IPS-18c (cell line): Measurements from ENCODE around the gene RPP38.
A peak's percentile ranks its signal among the peaks of the same experiment; 100 is the strongest.

Experiments
- H3K4me3 ChIP-seq: 2 replicates; pipeline ENCODE4 v1.7.0; 2013; ENCODE audit warnings: low read depth, mild to moderate bottlenecking, low read length, moderate library complexity; ENCODE audit not compliant: insufficient read depth
- H3K9me3 ChIP-seq: one replicate; pipeline ENCODE4 v1.6.1; 2013; ENCODE audit warnings: mild to moderate bottlenecking, low read length, moderate library complexity; ENCODE audit not compliant: control insufficient read depth, insufficient read depth

Gene RPP38

GRCh38 chr10:15097011-15097812 is at the start of gene RPP38:
Gene RPP38, plus strand, starts transcription at chr10:15097355. Its CDS starts 5,960 bp downstream, at chr10:15103315.
- H3K9me3 ChIP-seq = no peaks in the 10 kb centered on the region

GRCh38 chr10:15049533-15049932 is 47.6 kb upstream of the RPP38 start:
- H3K4me3 ChIP-seq = no peak overlapping the region
- no peaks in the 10 kb centered on the region for H3K9me3 ChIP-seq

More at GRCh38 chr10:15097011-15097812, at the start of gene RPP38:
- H3K4me3 ChIP-seq = peak within 1 kb of the TSS; percentile 96

- Histone ChIP-seq H3K9me3 (no peaks in the 10 kb centered on the region), H3K4me3 (no peak overlapping the region)
Measured at GRCh38 chr10:15052121-15052520, 45.0 kb upstream of the RPP38 start.

- H3K4me3 ChIP-seq = no peak overlapping the region
- no peaks in the 10 kb centered on the region for H3K9me3 ChIP-seq
Measured at GRCh38 chr10:15053061-15053460, 44.1 kb upstream of the RPP38 start.

- H3K9me3 ChIP-seq = no peaks in the 10 kb centered on the region
- no peak overlapping the region for H3K4me3 ChIP-seq
Measured at GRCh38 chr10:15058689-15059088, 38.5 kb upstream of the RPP38 start.

- no peak overlapping the region for H3K4me3 ChIP-seq
- H3K9me3 ChIP-seq = no peaks in the 10 kb centered on the region
Measured at GRCh38 chr10:15059914-15060313, 37.2 kb upstream of the RPP38 start.

GRCh38 chr10:15060638-15061037 is 36.5 kb upstream of the RPP38 start:
- H3K9me3 ChIP-seq = no peaks in the 10 kb centered on the region
- no peak overlapping the region for H3K4me3 ChIP-seq

GRCh38 chr10:15067154-15067553 is 30.0 kb upstream of the RPP38 start:
- Histone ChIP-seq H3K4me3 (no peak overlapping the region), H3K9me3 (peaks cover 6% of the 10 kb centered on the region)

GRCh38 chr10:15068802-15069201 is 28.4 kb upstream of the RPP38 start:
- peaks cover 9% of the 10 kb centered on the region for H3K9me3 ChIP-seq
- H3K4me3 ChIP-seq = no peak overlapping the region

- no peak overlapping the region for H3K4me3 ChIP-seq
- H3K9me3 ChIP-seq = peaks cover 9% of the 10 kb centered on the region
Measured at GRCh38 chr10:15069230-15069629, 27.9 kb upstream of the RPP38 start.

- Histone ChIP-seq H3K9me3 (peaks cover 9% of the 10 kb centered on the region), H3K4me3 (no peak overlapping the region)
Measured at GRCh38 chr10:15072358-15072757, 24.8 kb upstream of the RPP38 start.

GRCh38 chr10:15075421-15075820 is 21.7 kb upstream of the RPP38 start:
- Histone ChIP-seq H3K4me3 (no peak overlapping the region), H3K9me3 (peaks cover 9% of the 10 kb centered on the region)

GRCh38 chr10:15083674-15084501 is 13.3 kb upstream of the RPP38 start:
- Histone ChIP-seq H3K4me3 (no peak overlapping the region; the same call in 1 of the 2 replicates), H3K9me3 (no peaks in the 10 kb centered on the region)

GRCh38 chr10:15084502-15084922 is 12.6 kb upstream of the RPP38 start:
- H3K4me3 ChIP-seq = no peak overlapping the region; the same call in 1 of the 2 replicates

GRCh38 chr10:15088428-15089261 is 8.5 kb upstream of the RPP38 start, which contains the start of gene ACBD7:
Gene ACBD7, minus strand, starts transcription at chr10:15088776. Its CDS starts 48 bp downstream, at chr10:15088728.
- Histone ChIP-seq H3K4me3 (peak within 1 kb of the TSS; percentile 65), H3K9me3 (peaks cover 2% of the 10 kb centered on the region)

More at GRCh38 chr10:15084502-15084922, 12.6 kb upstream of the RPP38 start:
- no peaks in the 10 kb centered on the region for H3K9me3 ChIP-seq

- Histone ChIP-seq H3K9me3 (peaks cover 2% of the 10 kb centered on the region), H3K4me3 (no peak overlapping the region)
Measured at GRCh38 chr10:15091418-15091817, 5.7 kb upstream of the RPP38 start.

GRCh38 chr10:15092855-15093408 is 4.2 kb upstream of the RPP38 start:
- Histone ChIP-seq H3K4me3 (no peak overlapping the region), H3K9me3 (peaks cover 2% of the 10 kb centered on the region)
